Smooth muscle cell of the brain vasculature (primary cell): Measurements from ENCODE around the gene TMEM184C.

Experiments used
- DNase-seq: peaks from one replicate; pipeline ENCODE4 v3.0.0-alpha.2; 2012; ENCODE audit warnings: low read depth, low spot score

The TMEM184C gene

GRCh38 chr4:147655639-147656038, 38.4 kb downstream of the TMEM184C start:
- DNase-seq: no peak

GRCh38 chr4:147658501-147658900, 41.3 kb downstream of the TMEM184C start:
- DNase-seq: no peak

- no peak for DNase-seq
These were observed 56.9 kb downstream of the TMEM184C start for GRCh38 chr4:147674073-147674472.

- no peak for DNase-seq
These were observed 57.3 kb downstream of the TMEM184C start for GRCh38 chr4:147674496-147674895.

GRCh38 chr4:147678106-147678505, 60.9 kb downstream of the TMEM184C start:
- DNase-seq: no peak

- no peak for DNase-seq
These were observed 61.8 kb downstream of the TMEM184C start for GRCh38 chr4:147678796-147679549.

- no peak for DNase-seq
These were observed 65.6 kb downstream of the TMEM184C start for GRCh38 chr4:147682755-147683154.

- no peak for DNase-seq
These were observed 66.0 kb downstream of the TMEM184C start for GRCh38 chr4:147683188-147683591.

GRCh38 chr4:147683717-147684700, 66.8 kb downstream of the TMEM184C start, which contains the start of gene PRMT9:
TSS of gene PRMT9 (minus strand) at chr4:147684163. CDS start at chr4:147683987, 176 bp downstream.
- DNase-seq: peak; percentile 57

GRCh38 chr4:147689067-147689466, 71.9 kb downstream of the TMEM184C start:
- DNase-seq: no peak

GRCh38 chr4:147691820-147692219, 74.6 kb downstream of the TMEM184C start:
- DNase-seq: no peak

- DNase-seq: no peak
These were observed 76.0 kb downstream of the TMEM184C start for GRCh38 chr4:147693218-147693617.

GRCh38 chr4:147696866-147697265, 79.7 kb downstream of the TMEM184C start:
- no peak for DNase-seq

- DNase-seq: no peak
These were observed 87.6 kb downstream of the TMEM184C start for GRCh38 chr4:147704846-147705245.

- DNase-seq: no peak
These were observed 90.9 kb downstream of the TMEM184C start for GRCh38 chr4:147707892-147708672.

GRCh38 chr4:147709999-147710398, 92.8 kb downstream of the TMEM184C start:
- DNase-seq: no peak

GRCh38 chr4:147714575-147715401, 97.6 kb downstream of the TMEM184C start:
- DNase-seq: no peak

- no peak for DNase-seq
These were observed 100.7 kb downstream of the TMEM184C start for GRCh38 chr4:147717878-147718277.
